BLaER1 treated with 17β-estradiol and CSF1 and Interleukin-3, amounts not matched to agents 10 nM and 100 nM (cell line): ENCODE results near the gene EIF3J.
"Not testable (repeated sequence)": the region's sequence is repeated elsewhere in the genome, so short reads cannot be mapped to it uniquely, and the experiment has no call there.

Source experiments
- H3K27ac ChIP-seq, 11 experiments: shearing (Covaris generic); formaldehyde crosslinking; 2 replicates each; pipeline ENCODE4 v1.8.1; 2022
- H3K27me3 ChIP-seq, 11 experiments: shearing (Covaris generic); formaldehyde crosslinking; 2 replicates each; pipeline ENCODE4 v1.8.1; 2022
- H3K36me3 ChIP-seq, 11 experiments: shearing (Covaris generic); formaldehyde crosslinking; 2 replicates each; pipeline ENCODE4 v1.8.1; 2022
- H3K4me1 ChIP-seq, 10 experiments: shearing (Covaris generic); formaldehyde crosslinking; 2 replicates each; pipeline ENCODE4 v1.8.1; 2022
- H3K4me2 ChIP-seq, 11 experiments: shearing (Covaris generic); formaldehyde crosslinking; 2 replicates each; pipeline ENCODE4 v1.8.1; 2022
- H3K4me3 ChIP-seq, 10 experiments: shearing (Covaris generic); formaldehyde crosslinking; 2 replicates each; pipeline ENCODE4 v1.8.1; 2022
- H3K9ac ChIP-seq, 11 experiments: shearing (Covaris generic); formaldehyde crosslinking; 2 replicates each; pipeline ENCODE4 v1.8.1; 2022
- H3K9me3 ChIP-seq, 11 experiments: shearing (Covaris generic); formaldehyde crosslinking; replicated peaks in 1 of 11; 2 replicates each; pipeline ENCODE4 v1.8.1; 2022
- H4K20me1 ChIP-seq, 11 experiments: shearing (Covaris generic); formaldehyde crosslinking; 2 replicates each; pipeline ENCODE4 v1.8.1; 2022
- Cebpa-rat ChIP-seq, 11 experiments: shearing (Covaris generic); IDR thresholded peaks; 2 replicates each; pipeline ENCODE4 v1.8.1; 2022

Gene EIF3J

DNA sequence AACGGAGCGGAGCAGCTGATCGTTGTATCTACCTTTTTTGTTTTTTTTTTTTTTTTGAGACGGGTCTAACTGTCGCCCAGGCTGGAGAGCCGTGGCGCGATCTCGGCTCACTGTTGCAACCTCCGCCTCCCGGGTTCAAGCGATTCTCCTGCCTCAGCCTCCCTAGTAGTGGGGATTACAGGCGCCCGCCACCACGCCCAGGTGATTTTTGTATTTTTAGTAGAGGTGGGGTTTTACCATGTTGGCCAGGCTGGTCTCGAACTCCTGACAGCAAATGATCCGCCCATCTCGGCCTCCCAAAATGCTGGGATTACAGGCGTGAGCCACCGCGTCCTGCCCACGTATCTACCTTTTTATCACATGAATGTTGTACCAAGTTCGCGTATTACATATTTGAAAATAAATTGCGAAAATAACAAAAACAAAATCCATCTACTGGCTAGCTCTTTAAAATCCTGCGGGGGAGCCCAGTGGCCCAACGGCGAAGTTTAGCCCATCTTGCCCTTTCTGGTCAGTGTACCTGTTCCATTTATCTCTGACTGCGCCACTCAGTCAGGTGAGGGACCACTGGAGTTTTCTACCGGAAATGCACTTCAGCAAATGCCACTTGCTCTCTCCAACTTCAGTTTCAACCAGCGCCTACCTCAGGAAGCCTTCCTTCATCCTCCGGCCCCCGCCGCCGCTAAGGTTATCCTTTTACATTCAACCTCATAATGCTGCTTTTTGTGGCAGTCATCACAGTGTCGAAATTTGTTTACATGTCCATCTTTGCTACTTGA is 1.2 kb upstream of the EIF3J start:
- peak overlapping the region; percentile 81 to 100 (median 96) for H3K9ac ChIP-seq
- peaks cover 24 to 46% (median 32%) of the 10 kb centered on the region in 10 experiments for H3K4me1 ChIP-seq
- peak overlapping the region; percentile 73 to 99 (median 91) for H3K4me2 ChIP-seq
- no peak for TF ChIP-seq Cebpa-rat (IDR thresholded peaks at IDR 0.05)
- no peaks in the 10 kb centered on the region for H3K9me3 ChIP-seq
- peak overlapping the region; percentile 88 to 98 (median 95) for H3K27ac ChIP-seq
- H4K20me1 ChIP-seq = peaks cover 5 to 36% (median 26%) of the 10 kb centered on the region in 11 experiments; a peak in 21 of 22 replicates
- H3K4me3 ChIP-seq = peak overlapping the region; percentile 79 to 96 (median 92)
- H3K27me3 ChIP-seq = no peaks in the 10 kb centered on the region
- peaks cover 14 to 31% (median 22%) of the 10 kb centered on the region in 11 experiments for H3K36me3 ChIP-seq

GRCh38 chr15:44536302-44536961 is 515 bp upstream of the EIF3J start:
- no peaks in the 10 kb centered on the region for H3K27me3 ChIP-seq
- peak overlapping the region; percentile 79 to 96 (median 92) for H3K4me3 ChIP-seq
- H3K36me3 ChIP-seq = peaks cover 22 to 38% (median 29%) of the 10 kb centered on the region in 11 experiments
- no peaks in the 10 kb centered on the region for H3K9me3 ChIP-seq
- peak overlapping the region; percentile 88 to 98 (median 95) for H3K27ac ChIP-seq
- peak overlapping the region; percentile 73 to 99 (median 91) for H3K4me2 ChIP-seq
- peaks cover 24 to 54% (median 38%) of the 10 kb centered on the region in 10 experiments for H3K4me1 ChIP-seq
- H3K9ac ChIP-seq = peak overlapping the region; percentile 81 to 100 (median 96)
- H4K20me1 ChIP-seq = peaks cover 12 to 44% (median 33%) of the 10 kb centered on the region in 11 experiments; a peak in 21 of 22 replicates
- TF ChIP-seq Cebpa-rat (IDR thresholded peaks at IDR 0.05) = no peak

- no peak for TF ChIP-seq Cebpa-rat (IDR thresholded peaks at IDR 0.05)
- peak overlapping the region; percentile 63 to 96 (median 84) for H3K4me2 ChIP-seq
These were observed 841 bp downstream of the EIF3J start for GRCh38 chr15:44537735-44538240.

DNA sequence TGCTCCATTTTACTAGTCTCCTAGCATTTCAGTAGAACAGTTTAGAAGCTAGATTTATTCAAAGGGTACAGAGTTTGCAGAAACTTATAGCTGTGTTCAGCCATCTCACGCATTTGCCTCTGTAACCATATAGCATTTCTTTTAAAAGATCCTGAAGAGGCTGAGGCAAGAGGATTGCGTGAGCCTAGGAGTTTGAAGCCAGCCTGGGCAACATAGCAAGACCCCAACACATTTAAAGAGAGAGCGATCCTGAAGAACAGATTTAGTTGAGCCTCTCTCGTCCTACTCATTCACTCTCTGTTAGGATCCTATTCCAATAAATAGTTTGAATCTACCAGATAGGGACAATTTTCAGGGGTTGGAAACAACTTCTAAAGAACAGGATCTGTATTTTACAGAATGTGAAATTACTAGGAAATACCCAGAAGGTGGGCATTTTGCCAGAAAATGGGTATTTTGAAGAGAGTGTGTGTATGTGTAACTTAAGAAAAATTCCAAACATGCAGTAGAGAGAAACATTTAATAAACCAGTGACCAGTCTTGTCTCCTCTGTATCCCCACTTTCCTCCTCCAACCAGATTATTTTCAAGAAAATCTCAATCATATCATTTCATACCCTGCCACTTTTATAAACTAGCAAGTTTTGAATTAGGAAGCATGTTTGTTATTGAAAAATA is 4.5 kb downstream of the EIF3J start:
- TF ChIP-seq Cebpa-rat (IDR thresholded peaks at IDR 0.05) = no peak
- Histone ChIP-seq H3K27ac (no peak overlapping the region; a peak in 1 of 22 replicates), H3K9ac (peak overlapping the region in 1 of 11 experiments; percentile 68; a peak in 2 of 22 replicates), H3K9me3 (no peaks in the 10 kb centered on the region), H3K4me2 (peak overlapping the region in 7 of 11 experiments; percentile 6 to 42 (median 28); a peak in 10 of 22 replicates), H3K27me3 (no peaks in the 10 kb centered on the region), H3K4me3 (no peak overlapping the region), H3K4me1 (peaks cover 19 to 70% (median 45%) of the 10 kb centered on the region in 10 experiments), H4K20me1 (peaks cover 58 to 93% (median 83%) of the 10 kb centered on the region in 11 experiments; a peak in 21 of 22 replicates), H3K36me3 (peaks cover 22 to 83% (median 65%) of the 10 kb centered on the region in 11 experiments)

More at GRCh38 chr15:44537735-44538240, 841 bp downstream of the EIF3J start:
- Histone ChIP-seq H3K4me1 (peaks cover 24 to 67% (median 45%) of the 10 kb centered on the region in 10 experiments), H3K27ac (peak overlapping the region; percentile 88 to 98 (median 96)), H3K27me3 (no peaks in the 10 kb centered on the region), H3K4me3 (peak overlapping the region; percentile 79 to 96 (median 92)), H3K9me3 (no peaks in the 10 kb centered on the region), H3K36me3 (peaks cover 34 to 51% (median 41%) of the 10 kb centered on the region in 11 experiments), H4K20me1 (peaks cover 26 to 57% (median 47%) of the 10 kb centered on the region in 11 experiments; a peak in 21 of 22 replicates), H3K9ac (peak overlapping the region; percentile 90 to 100 (median 96))

- Histone ChIP-seq H4K20me1 (peaks cover 69 to 100% (median 95%) of the 10 kb centered on the region in 11 experiments; a peak in 21 of 22 replicates), H3K27ac (no peak overlapping the region), H3K36me3 (peaks cover 22 to 95% (median 74%) of the 10 kb centered on the region in 11 experiments), H3K4me1 (peaks cover 19 to 81% (median 47%) of the 10 kb centered on the region in 10 experiments), H3K9ac (peak overlapping the region in 2 of 11 experiments; percentile 9 to 68; a peak in 2 of 22 replicates), H3K9me3 (no peaks in the 10 kb centered on the region), H3K4me2 (peak overlapping the region in 3 of 11 experiments; percentile 30 to 42 (median 41); a peak in 3 of 22 replicates), H3K4me3 (no peak overlapping the region), H3K27me3 (no peaks in the 10 kb centered on the region)
- no peak for TF ChIP-seq Cebpa-rat (IDR thresholded peaks at IDR 0.05)
These were observed 5.6 kb downstream of the EIF3J start for GRCh38 chr15:44542596-44542995.

DNA sequence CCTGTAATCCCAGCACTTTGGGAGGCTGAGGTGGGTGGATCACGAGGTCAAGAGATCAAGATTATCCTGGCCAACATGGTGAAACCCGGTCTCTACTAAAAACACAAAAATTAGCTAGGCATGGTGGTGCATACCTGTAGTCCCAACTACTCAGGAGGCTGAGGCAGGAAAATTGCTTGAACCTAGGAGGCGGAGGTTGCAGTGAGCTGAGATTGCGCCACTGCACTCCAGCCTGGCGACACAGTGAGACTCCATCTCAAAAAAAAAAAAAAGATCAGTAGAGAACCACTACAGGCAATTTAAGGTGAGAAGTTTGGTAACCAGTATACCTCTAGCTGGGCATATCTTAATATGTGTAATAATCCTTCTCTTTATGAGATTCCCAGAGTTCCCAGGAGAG is 7.8 kb downstream of the EIF3J start:
- Histone ChIP-seq H3K36me3 (peaks cover 36 to 96% (median 80%) of the 10 kb centered on the region in 11 experiments), H3K4me1 (peaks cover 12 to 68% (median 33%) of the 10 kb centered on the region in 10 experiments; a peak in 17 of 20 replicates), H4K20me1 (peaks cover 89 to 100% (median 97%) of the 10 kb centered on the region in 11 experiments; a peak in 21 of 22 replicates), H3K4me2 (peak overlapping the region in 6 of 11 experiments; percentile 8 to 37 (median 22); a peak in 6 of 22 replicates)
- not testable (repeated sequence) for H3K27ac ChIP-seq, H3K9me3 ChIP-seq, H3K9ac ChIP-seq, H3K4me3 ChIP-seq, H3K27me3 ChIP-seq

- H3K4me1 ChIP-seq = peaks cover 5 to 60% (median 26%) of the 10 kb centered on the region in 10 experiments; a peak in 16 of 20 replicates
- H3K27me3 ChIP-seq = no peaks in the 10 kb centered on the region
- H3K9ac ChIP-seq = peak overlapping the region in 4 of 11 experiments; percentile 8 to 44 (median 32); a peak in 5 of 22 replicates
- peak overlapping the region in 5 of 11 experiments; percentile 3 to 69 (median 46); a peak in 9 of 22 replicates for H3K4me2 ChIP-seq
- no peaks in the 10 kb centered on the region for H3K9me3 ChIP-seq
- no peak overlapping the region for H3K4me3 ChIP-seq
- TF ChIP-seq Cebpa-rat (IDR thresholded peaks at IDR 0.05) = no peak
- H4K20me1 ChIP-seq = peaks cover 94 to 100% (median 100%) of the 10 kb centered on the region in 11 experiments; a peak in 21 of 22 replicates
- peak overlapping the region in 6 of 11 experiments; percentile 9 to 69 (median 54); a peak in 9 of 22 replicates for H3K27ac ChIP-seq
- peaks cover 31 to 96% (median 76%) of the 10 kb centered on the region in 11 experiments for H3K36me3 ChIP-seq
These were observed 9.2 kb downstream of the EIF3J start for GRCh38 chr15:44545913-44546802.

- H4K20me1 ChIP-seq = peaks cover 70 to 100% (median 98%) of the 10 kb centered on the region in 11 experiments; a peak in 21 of 22 replicates
- not testable (repeated sequence) for H3K9ac ChIP-seq, H3K4me3 ChIP-seq, H3K9me3 ChIP-seq, H3K27ac ChIP-seq, H3K4me2 ChIP-seq, H3K27me3 ChIP-seq
- peaks cover 53 to 96% (median 76%) of the 10 kb centered on the region in 11 experiments for H3K36me3 ChIP-seq
- H3K4me1 ChIP-seq = peaks cover 4 to 39% (median 17%) of the 10 kb centered on the region in 10 experiments; a peak in 18 of 20 replicates
These were observed 12.2 kb downstream of the EIF3J start for GRCh38 chr15:44549152-44549551.
